Chondrocyte (in vitro differentiated cells): Measurements from ENCODE around the gene NXN. TPM values are rescaled to one million over a fixed set of nuclear protein-coding genes. Genes with fewer than 3 reads are reported as not detected.

ENCODE experiments used
- DNase-seq: peaks from one replicate; pipeline ENCODE4 v3.0.0; 2021; ENCODE audit warnings: mixed read lengths, low spot score
- H3K27ac Mint-ChIP-seq: one replicate; pipeline ENCODE4 v1.8.0; 2021; ENCODE audit warnings: mild to moderate bottlenecking, moderate library complexity, mixed read lengths; ENCODE audit not compliant: unreplicated experiment
- H3K27me3 Mint-ChIP-seq: 2 replicates; pipeline ENCODE4 v1.8.0; 2021; ENCODE audit warnings: low read depth, mixed read lengths
- H3K36me3 Mint-ChIP-seq: 2 replicates; pipeline ENCODE4 v1.8.0; 2021; ENCODE audit warnings: low read depth, mixed read lengths
- H3K4me1 Mint-ChIP-seq: 2 replicates; pipeline ENCODE4 v1.8.0; 2021; ENCODE audit warnings: low read depth, mild to moderate bottlenecking, mixed read lengths
- H3K4me3 Mint-ChIP-seq: one replicate; pipeline ENCODE4 v1.8.0; 2021; ENCODE audit warnings: mild to moderate bottlenecking, moderate library complexity, mixed read lengths; ENCODE audit not compliant: unreplicated experiment
- H3K9me3 Mint-ChIP-seq: 2 replicates; pipeline ENCODE4 v1.8.0; 2021; ENCODE audit warnings: low read depth, mixed read lengths
- CTCF ChIP-seq: fragments of 200-600 bp; sonication (generic); IDR thresholded peaks from 2 replicates; pipeline ENCODE4 v1.5.0; 2021; ENCODE audit warnings: antibody characterized with exemption, mild to moderate bottlenecking, moderate library complexity
- total RNA-seq: library from RNA; stranded (reverse); gene quantifications from 3 replicates; pipeline ENCODE4 v1.2.1, GENCODE V29; 2021

Gene NXN
- total RNA-seq, 1 donor from 2014 or later, result 86.4 TPM

- H3K27ac Mint-ChIP-seq, result peak overlapping the region; percentile 95
- peaks cover 52% of the 10 kb centered on the region for H3K4me1 Mint-ChIP-seq
- TF ChIP-seq CTCF, result no peak
- no peak for DNase-seq
- no peaks in the 10 kb centered on the region for H3K27me3 Mint-ChIP-seq
- no peaks in the 10 kb centered on the region for H3K9me3 Mint-ChIP-seq
- peak overlapping the region; percentile 61 for H3K4me3 Mint-ChIP-seq
- H3K36me3 Mint-ChIP-seq, result no peaks in the 10 kb centered on the region
These were observed 29.8 kb downstream of the NXN start for GRCh38 chr17:949623-950303.

GRCh38 chr17:948284-948852 is 31.2 kb downstream of the NXN start:
- Mint-ChIP-seq H3K36me3 (no peaks in the 10 kb centered on the region), H3K4me3 (no peak overlapping the region), H3K4me1 (peaks cover 46% of the 10 kb centered on the region), H3K27ac (peak overlapping the region; percentile 72), H3K9me3 (no peaks in the 10 kb centered on the region), H3K27me3 (no peaks in the 10 kb centered on the region)
- no peak for DNase-seq
- peak; percentile 7 for TF ChIP-seq CTCF

DNA sequence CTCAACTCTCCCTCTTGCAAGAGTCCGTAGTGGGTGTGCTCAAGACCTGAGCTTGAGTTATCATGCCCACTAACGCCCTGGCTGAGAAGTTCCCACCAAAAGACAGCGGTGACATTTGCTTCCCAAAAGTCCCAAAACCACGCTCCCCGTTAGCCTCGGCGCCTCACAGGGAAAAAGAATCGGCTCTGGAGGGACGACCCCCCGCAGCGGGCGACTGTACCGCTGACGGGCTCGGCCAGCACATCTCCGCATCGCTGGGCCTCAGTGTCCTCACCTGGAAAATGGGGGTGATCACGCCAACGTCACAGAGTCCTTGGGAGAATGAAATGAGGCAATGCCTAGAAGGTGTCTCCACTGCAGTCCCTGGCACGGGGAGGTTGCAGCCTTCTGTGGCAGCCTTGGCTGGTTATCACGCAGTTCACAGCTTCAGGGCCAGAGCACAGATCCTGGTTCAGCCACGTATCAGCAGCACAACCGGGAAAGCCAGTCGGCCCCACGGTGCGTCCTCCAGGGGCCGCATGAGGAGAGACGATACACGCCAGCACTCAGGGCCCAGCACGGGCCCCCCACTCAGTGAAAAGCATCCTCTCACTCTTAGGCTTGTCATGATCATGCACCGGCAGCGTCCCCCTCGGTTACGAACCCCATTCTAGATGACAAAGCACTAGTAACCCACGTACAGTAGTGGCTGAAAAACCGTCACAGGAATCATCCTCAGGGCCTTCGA is 32.9 kb downstream of the NXN start:
- H3K4me3 Mint-ChIP-seq, result no peak overlapping the region
- H3K9me3 Mint-ChIP-seq, result no peaks in the 10 kb centered on the region
- no peak overlapping the region for H3K27ac Mint-ChIP-seq
- H3K4me1 Mint-ChIP-seq, result peaks cover 43% of the 10 kb centered on the region
- H3K36me3 Mint-ChIP-seq, result no peaks in the 10 kb centered on the region
- no peak for DNase-seq
- no peaks in the 10 kb centered on the region for H3K27me3 Mint-ChIP-seq
- TF ChIP-seq CTCF, result no peak

DNA sequence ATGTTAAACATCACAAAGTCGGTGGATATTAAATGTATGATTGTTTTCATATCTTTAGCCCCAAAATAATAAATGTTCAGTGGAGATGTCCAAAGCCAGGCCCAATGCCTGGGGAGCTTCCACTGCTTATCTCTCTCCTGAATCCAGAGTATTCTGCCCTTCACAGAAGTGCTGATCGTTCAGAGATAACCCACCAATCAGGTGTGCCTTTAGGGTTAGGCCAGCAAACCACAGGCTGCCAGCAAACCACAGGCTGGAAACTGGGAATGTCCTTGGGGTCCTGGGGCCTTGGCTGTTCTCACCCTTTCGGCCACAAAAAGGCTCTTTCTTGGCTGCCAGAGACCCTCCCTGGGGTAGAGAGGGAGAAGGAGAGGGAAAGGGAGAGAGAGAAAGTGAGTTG is 33.9 kb downstream of the NXN start:
- no peak overlapping the region for H3K27ac Mint-ChIP-seq
- no peaks in the 10 kb centered on the region for H3K36me3 Mint-ChIP-seq
- H3K4me1 Mint-ChIP-seq, result peaks cover 33% of the 10 kb centered on the region
- no peak overlapping the region for H3K4me3 Mint-ChIP-seq
- no peaks in the 10 kb centered on the region for H3K27me3 Mint-ChIP-seq
- H3K9me3 Mint-ChIP-seq, result no peaks in the 10 kb centered on the region
- no peak for DNase-seq
- no peak for TF ChIP-seq CTCF

GRCh38 chr17:944266-944826 is 35.2 kb downstream of the NXN start:
- no peak overlapping the region for H3K4me3 Mint-ChIP-seq
- H3K27ac Mint-ChIP-seq, result no peak overlapping the region
- H3K9me3 Mint-ChIP-seq, result no peaks in the 10 kb centered on the region
- no peak for DNase-seq
- no peaks in the 10 kb centered on the region for H3K27me3 Mint-ChIP-seq
- TF ChIP-seq CTCF, result no peak
- H3K36me3 Mint-ChIP-seq, result no peaks in the 10 kb centered on the region
- peaks cover 26% of the 10 kb centered on the region for H3K4me1 Mint-ChIP-seq
